ENCODE measurements around the gene FERD3L. TPM values are rescaled to one million over a fixed set of nuclear protein-coding genes. Genes with fewer than 3 reads are reported as not detected.

The FERD3L gene
- total RNA-seq, 2 donors from 2014 or later, result not detected

DNA sequence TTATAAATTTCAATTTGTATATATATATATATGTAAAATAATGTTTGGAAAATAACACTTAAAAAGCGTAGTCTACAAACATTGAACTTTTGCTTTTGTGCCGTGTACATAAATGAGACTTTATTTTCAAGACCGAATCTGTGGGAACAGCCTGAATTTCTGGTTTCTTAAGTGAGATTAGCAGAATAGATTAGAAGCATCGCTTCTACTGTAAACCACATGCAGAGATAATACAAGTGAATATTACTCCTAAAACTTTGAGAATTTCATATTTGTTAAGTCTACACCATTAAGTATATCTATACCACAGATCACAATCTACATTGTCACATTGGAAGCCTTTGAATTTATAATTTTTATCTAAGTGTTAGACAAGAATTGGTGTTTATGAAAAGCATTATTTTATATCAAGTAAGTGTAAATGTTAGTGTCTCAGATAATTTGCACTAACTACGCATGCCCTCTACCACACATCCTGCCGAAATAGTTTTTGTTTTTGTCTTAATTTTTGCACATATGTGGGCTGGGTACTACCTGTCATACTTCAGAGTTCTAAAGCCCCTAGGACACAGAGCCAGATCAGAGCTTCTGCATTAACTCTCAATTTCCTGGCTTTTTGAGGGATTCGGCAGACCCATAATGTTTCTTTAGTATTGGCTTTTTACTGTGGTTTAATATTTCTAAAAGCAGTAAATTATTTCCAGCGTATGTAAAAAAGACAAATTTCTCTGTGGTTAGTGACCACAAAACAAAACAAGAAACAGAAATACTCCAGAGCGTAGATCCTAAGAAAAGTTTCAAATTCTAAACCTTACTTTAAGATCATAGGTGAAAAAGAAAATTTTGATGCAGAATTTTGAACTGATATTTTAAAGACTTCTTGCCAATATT, 47.8 kb downstream of the FERD3L start:
- TF ChIP-seq, protein P1, sequence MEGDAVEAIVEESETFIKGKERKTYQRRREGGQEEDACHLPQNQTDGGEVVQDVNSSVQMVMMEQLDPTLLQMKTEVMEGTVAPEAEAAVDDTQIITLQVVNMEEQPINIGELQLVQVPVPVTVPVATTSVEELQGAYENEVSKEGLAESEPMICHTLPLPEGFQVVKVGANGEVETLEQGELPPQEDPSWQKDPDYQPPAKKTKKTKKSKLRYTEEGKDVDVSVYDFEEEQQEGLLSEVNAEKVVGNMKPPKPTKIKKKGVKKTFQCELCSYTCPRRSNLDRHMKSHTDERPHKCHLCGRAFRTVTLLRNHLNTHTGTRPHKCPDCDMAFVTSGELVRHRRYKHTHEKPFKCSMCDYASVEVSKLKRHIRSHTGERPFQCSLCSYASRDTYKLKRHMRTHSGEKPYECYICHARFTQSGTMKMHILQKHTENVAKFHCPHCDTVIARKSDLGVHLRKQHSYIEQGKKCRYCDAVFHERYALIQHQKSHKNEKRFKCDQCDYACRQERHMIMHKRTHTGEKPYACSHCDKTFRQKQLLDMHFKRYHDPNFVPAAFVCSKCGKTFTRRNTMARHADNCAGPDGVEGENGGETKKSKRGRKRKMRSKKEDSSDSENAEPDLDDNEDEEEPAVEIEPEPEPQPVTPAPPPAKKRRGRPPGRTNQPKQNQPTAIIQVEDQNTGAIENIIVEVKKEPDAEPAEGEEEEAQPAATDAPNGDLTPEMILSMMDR (IDR thresholded peaks at IDR 0.05), result no peak
- Histone ChIP-seq H3K27ac (no peak overlapping the region), H3K4me3 (no peak overlapping the region), H3K4me1 (no peaks in the 10 kb centered on the region), H3K36me3 (no peaks in the 10 kb centered on the region), H3K9me3 (no peaks in the 10 kb centered on the region), H3K27me3 (no peaks in the 10 kb centered on the region), H3K9ac (ENCODE audit: low read depth in 2 of 2, low read length in 2 of 2) (no peak overlapping the region)
- intact Hi-C loops (cut with DNase I), result no loop called here
- DNase-seq, result no peak

DNA sequence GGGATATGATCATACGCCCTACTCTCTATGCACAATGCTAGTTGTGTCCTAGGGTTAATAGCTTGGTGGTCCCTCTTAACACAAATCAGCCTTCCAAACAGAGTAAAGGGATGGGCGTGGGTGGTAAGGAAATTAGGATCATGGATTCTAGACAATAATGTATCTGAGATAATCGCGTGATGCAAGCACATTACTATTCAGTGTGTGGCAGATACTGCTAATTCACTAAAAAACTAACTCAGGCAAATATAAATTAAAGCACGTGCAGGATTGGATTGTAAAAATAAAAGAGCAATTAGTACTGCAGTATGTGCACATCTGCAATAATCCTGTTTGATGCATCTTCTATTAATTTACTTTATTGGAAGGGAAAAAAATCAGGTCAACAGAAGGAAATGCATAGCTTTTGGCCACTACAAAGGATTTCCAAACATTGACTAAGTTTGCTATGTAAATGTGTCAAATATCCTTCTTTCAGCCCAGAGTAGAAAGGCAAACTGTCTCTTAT, 49.8 kb downstream of the FERD3L start:
- H3K9me3 ChIP-seq, result no peaks in the 10 kb centered on the region
- H3K4me1 ChIP-seq, result no peaks in the 10 kb centered on the region
- H3K9ac ChIP-seq (ENCODE audit: low read depth in 2 of 2, low read length in 2 of 2), result no peak overlapping the region
- TF ChIP-seq, protein P1 (IDR thresholded peaks at IDR 0.05), result no peak
- H3K27ac ChIP-seq, result no peak overlapping the region
- no peak overlapping the region for H3K4me3 ChIP-seq
- DNase-seq, result no peak
- no peaks in the 10 kb centered on the region for H3K27me3 ChIP-seq
- H3K36me3 ChIP-seq, result no peaks in the 10 kb centered on the region
- intact Hi-C loops (cut with DNase I), result no loop called here

Other genes starting within 250 kb of the FERD3L start
- under 1 TPM in 1 of 2 donors, not detected in 1; 0.77 TPM for gene TWIST1, start 27.8 kb downstream of the FERD3L start, total RNA-seq